SK-N-SH (cell line): ENCODE results near the gene TCFL5.

ENCODE experiments used
- CTCF ChIP-seq: fragments of 200-600 bp; sonication (generic); IDR thresholded peaks from 2 replicates; pipeline ENCODE4 v1.6.1; 2017; ENCODE audit warnings: antibody characterized with exemption, mild to moderate bottlenecking, moderate library complexity
- MEF2A ChIP-seq: IDR thresholded peaks from 2 replicates; pipeline ENCODE4 v1.4.0; 2012; ENCODE audit warnings: low read depth, borderline replicate concordance
- MXI1 ChIP-seq: IDR thresholded peaks from 2 replicates; pipeline ENCODE4 v1.6.1; 2012; ENCODE audit warnings: mild to moderate bottlenecking, low read depth, low read length, improper control_type of control experiment
- POLR2AphosphoS5 ChIP-seq: IDR thresholded peaks from 2 replicates; pipeline ENCODE4 v1.6.1; 2012; ENCODE audit warnings: low read depth, low read length
- SIN3A ChIP-seq: IDR thresholded peaks from 2 replicates; pipeline ENCODE4 v1.6.1; 2012; ENCODE audit warnings: low read depth, mild to moderate bottlenecking, low read length, moderate library complexity, borderline replicate concordance
- USF2 ChIP-seq: fragments of 150-350 bp; IDR thresholded peaks from 2 replicates; pipeline ENCODE4 v1.6.1; 2017; ENCODE audit warnings: antibody characterized with exemption, low read length, low read depth, borderline replicate concordance
- YY1 ChIP-seq: IDR thresholded peaks from 2 replicates; pipeline ENCODE4 v1.4.0; 2012; ENCODE audit warnings: low read depth, mild to moderate bottlenecking

GRCh38 chr20:62902926-62903615, 41.4 kb upstream of the TCFL5 start:
- no peak for TF ChIP-seq MXI1
- TF ChIP-seq CTCF = no peak
- no peak for TF ChIP-seq MEF2A
- TF ChIP-seq SIN3A = no peak
- TF ChIP-seq YY1 = no peak
- no peak for TF ChIP-seq USF2
- no peak for TF ChIP-seq POLR2AphosphoS5
